GM18520 (cell line): ENCODE measurements around the gene PPWD1.
"Not testable (repeated sequence)": the region's sequence is repeated elsewhere in the genome, so short reads cannot be mapped to it uniquely, and the experiment has no call there.

ENCODE experiments used
- ATAC-seq: cut with Tn5 transposase; IDR thresholded peaks from one replicate; pipeline ENCODE4 v1.9.1; 2021; ENCODE audit not compliant: unreplicated experiment

The PPWD1 gene

DNA sequence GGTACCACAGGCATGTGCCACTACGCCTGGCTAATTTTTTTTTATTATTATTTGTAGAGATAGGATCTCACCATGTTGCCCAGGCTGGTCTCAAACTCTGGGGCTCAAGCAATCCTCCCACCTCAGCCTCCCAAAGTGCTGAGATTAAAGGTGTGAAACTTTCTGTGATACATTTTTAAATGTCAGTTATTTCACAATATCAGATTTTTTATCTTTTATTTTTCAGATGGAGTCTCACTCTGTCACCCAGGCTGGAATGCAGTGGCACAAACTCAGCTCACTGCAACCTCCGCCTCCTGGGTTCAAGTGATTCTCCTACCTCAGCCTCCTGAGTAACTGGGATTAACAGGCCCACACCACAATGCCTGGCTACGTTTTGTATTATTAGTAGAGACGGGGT is 58.9 kb downstream of the PPWD1 start:
- not testable (repeated sequence) for ATAC-seq

DNA sequence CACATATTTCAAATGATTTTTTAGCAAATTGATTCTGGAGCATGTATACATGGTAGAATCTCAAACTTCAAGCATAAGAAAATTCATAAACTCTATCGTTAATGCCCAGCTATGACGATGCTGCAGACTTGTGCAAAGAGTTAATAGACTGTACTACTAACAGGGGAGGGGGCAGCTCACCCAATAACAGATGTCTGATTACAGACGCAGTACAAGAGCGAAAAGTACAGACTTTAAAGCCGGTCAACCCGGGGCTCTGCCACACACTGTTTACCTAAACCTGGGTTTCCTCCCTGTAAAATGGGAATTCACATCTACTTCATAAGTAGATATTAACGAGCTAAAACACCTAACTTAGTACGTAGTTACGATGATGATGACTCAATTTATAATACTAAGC is 60.4 kb downstream of the PPWD1 start:
- no peak for ATAC-seq

DNA sequence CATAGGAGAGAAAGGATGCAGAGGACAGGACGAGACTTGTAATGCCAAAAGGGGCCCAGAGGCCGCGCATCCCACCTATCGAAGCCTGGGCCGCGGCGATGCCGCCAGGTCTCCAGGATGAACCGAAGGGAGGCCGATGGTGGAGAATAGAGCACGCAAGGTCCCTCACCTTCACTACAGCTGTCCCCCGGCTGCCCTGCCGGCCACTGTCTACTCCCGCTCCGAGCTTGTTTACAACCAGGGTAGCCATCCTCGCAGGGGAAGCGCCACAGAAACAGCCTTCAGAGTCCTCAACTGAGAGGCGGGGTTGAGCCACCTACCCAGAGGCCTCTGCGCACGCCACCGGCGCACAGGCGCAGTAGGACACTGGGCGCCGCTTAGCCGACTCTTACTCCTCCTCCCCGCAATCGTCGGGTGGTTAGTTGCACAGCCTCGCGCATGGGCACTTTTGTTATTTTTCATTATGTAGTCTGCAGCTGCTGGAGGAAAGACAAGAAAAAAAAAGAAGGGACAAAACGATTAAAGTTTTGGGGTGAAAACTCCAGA is 61.0 kb downstream of the PPWD1 start, which contains the start of gene TRIM23:
TSS of gene TRIM23 (minus strand) at position 309 of the 546 bp plus-strand sequence. CDS start at position 250, 59 bp downstream.
- ATAC-seq = peak; percentile 93

DNA sequence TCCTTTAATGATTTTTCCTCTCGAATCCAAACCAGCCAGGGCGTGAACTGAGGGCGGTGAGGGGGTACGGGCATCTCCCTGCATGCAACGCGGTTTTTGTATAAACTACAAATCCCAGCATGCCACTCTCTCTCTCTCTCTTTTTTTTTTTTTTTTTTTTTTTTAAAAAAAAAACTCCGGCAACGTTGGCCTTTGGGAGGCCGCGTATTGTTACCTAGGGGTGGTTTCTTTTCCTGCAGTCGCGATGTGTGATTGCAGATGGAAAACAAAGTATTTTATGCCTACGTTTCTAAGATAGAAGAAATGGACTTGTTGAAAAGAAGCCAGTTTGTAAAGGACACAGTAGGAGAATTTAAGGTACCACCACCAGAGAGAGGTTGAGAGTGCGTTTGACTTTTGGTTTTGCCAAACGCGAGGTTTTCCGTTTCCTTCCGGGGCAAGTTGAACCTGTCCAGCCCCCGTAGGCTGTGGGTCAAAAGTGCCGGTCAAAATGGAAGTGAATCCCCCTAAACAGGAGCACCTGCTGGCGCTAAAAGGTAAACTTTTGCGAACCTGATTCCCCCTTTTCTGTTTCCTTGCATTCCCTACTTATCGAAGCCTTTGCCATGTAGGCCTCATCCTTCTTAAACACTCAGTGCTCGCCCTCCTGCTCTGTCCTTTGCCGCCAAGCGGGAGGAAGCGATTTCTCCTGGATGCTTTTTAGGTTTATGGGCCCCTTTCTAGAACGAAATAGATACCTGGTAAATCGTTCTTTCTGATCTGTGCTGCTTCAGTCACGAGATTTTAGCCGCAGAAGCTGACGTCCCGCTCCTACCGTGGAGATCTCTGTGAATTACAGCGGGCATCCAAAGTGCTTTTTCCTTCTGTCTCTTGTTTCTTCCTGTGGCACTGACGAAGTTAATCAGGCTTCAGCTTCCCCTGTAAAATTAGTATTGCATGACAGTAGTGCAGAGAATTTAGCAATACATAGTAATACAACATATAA is 61.8 kb downstream of the PPWD1 start, which contains the start of the genes SHLD3 and TRAPPC13:
TSS of gene SHLD3 (plus strand) at position 457 of the 985 bp plus-strand sequence. CDS start 4,561 bp downstream, outside the sequence.
TSS of gene TRAPPC13 (plus strand) at position 457 of the 985 bp plus-strand sequence. CDS start at position 491, 34 bp downstream.
- ATAC-seq = peak; percentile 44

DNA sequence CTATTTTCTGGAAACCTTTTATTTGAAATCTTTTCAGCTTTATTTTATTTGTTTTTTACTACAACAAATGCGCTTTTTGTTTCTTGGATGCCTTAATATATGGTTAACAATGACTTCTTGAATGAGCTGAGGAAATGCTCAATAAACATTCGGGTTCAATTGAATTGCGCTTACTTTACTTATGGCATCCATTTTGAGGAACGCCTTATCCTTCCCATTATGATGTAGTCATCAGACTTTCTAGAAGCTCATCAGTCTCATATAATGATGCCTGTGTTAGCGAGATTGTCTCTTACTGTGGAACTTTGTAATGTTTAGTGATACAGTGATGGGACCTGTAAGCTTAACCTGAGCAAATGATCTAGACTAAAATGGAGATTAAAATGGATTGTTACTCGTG is 62.6 kb downstream of the PPWD1 start:
- no peak for ATAC-seq

DNA sequence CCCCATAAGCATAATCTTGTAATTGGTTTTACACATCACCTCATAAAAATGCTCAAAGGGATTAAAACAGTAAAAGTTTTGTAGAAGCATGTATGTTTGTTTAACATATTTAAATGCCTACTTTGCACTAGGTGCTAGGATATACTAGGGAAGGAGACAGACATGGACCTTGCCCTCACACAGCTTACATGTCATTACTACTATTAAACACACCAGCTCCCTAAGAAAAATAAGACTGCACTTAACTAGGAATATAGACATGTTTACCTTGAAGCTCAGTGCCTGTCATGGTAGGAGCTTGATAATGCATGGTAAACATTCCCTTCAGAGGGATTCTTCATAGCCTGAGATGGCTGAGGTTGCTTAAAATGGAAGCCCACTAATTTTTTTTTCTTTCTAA is 67.9 kb downstream of the PPWD1 start:
- ATAC-seq = no peak
